Amygdala (tissue), 56 donors: ENCODE measurements around the gene S100A4.
"Not testable (repeated sequence)": the region's sequence is repeated elsewhere in the genome, so short reads cannot be mapped to it uniquely, and the experiment has no call there.

Experiments used
- DNase-seq, 56 donors: peaks; one replicate each; lab custom pipeline; 2025; lab: John Stamatoyannopoulos, UW

S100A4 gene

DNA sequence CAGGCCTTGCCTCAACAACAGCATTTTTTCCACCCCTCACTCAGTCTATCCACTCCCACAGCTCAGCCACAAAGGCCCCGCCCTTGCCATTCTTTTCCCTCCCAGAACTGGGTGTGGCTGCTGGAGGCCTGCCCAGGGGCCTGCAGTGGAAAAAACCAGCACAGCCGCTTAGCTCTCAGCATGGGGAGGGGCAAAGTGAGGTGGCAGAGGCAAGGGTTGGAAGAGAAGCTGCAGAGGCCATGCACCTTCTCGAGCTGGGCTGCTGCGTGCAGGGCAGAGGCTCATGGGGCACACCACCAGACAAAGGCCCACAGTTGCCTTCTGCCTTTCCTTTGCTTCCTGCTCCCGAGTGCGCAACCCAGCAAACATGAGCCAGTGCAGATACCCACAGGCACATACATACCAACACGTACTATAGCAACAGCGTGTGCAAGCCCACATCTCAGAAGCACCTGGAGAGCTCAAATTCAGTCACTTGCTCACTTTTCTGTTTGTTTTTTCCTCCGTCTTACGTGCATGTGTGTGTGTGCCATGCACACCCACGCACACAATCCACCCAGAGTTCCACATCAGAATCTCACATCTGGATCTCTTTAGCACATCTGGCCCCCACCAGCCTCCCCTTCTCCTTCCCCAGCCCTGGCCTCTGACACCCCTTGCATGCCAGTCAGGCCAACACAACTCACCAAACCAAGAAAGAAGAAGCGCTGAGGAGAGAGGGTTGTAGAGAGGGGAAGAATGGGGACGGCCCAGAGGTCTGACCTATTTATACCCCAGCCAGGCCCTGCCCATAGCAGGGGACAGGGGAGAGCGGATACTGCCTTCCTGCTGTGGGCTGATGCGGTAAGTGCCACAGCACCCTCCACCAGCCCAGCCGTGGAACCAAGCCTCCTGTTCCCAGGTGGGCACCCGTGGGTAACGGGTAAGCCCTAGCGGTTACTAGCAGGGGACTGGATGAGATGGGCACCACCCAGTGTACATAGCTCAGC, at the start of gene S100A4:
Gene S100A4, minus strand, starts transcription at position 740 of the 989 bp plus-strand sequence. CDS start 1,012 bp downstream, outside the sequence.
- DNase-seq: peak in 29 of 56 donors; percentile 4 to 73 (median 32)

DNA sequence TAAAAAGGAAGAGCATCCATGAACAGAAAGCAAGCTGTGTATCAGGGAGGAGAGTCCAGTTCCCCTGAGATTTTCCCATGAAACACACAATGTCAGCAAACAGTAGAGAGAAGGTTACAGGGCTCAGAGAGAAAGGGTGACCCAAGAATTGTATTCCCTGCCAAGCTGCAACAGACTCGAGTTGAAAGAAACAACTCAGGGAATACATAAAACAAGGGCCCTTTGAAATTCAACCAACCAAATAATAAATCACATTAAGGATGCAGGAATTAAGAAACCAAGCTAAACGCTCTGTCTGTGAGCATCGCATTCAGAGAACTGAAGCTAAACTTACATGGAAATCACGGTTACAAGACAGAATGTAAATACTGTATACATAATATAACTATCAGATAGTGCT, 47.1 kb upstream of the S100A4 start:
- peak in 1 of 56 donors; percentile 27 for DNase-seq

DNA sequence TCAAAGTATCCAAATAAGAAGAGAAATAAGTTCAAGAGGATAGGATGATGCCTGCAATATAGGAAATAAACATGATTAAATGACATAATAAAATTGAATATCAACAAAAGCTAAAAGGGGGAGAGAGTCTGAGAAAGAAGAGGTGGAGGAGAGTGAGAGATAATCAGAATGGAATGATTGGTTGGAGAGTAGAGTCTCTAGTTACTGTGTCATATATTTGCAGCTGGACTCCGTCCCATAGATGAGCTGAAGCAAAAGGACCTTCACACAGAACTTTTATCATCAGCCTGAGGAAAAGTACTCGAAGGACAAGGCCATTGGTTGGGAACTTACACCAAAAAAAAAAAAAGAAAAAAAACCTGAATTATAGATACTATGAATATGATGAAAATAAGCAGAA, 42.9 kb upstream of the S100A4 start:
- DNase-seq: no peak

DNA sequence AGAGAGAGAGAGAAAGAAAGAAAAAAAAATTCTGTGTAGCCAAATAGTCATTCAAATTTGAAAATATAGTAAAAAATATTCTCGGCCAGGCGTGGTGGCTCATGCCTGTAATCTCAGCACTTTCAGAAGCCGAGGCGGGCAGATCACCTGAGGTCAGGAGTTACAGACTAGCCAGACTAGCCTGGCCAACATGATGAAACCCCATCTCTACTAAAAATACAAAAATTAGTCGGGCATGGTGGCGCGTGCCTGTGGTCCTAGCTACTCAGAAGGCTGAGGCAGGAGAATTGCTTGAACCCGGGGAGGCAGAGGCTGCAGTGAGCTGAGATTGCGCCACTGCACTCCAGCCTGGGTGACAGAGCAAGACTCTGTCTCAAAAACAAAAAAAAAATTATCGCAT, 42.4 kb upstream of the S100A4 start:
- not testable (repeated sequence) for DNase-seq

DNA sequence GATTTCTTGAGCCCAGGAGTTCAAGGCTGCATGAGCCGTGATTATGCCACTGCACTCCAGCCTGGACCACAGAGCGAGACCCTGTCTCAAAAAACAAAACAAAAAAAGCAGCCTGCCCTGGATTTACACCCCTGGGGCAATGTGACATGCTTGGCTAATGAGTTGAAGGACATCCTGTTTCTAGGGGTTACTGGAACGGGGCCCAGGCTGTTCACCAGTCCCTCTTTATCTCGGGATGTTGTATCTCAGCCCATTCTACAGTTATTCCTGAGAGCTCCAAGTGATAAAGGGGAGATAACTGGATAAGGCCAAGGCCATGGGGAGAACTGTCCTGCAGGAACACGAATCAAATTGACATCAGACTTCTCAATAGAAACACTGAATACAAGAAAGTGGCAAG, 41.7 kb upstream of the S100A4 start:
- DNase-seq: no peak

DNA sequence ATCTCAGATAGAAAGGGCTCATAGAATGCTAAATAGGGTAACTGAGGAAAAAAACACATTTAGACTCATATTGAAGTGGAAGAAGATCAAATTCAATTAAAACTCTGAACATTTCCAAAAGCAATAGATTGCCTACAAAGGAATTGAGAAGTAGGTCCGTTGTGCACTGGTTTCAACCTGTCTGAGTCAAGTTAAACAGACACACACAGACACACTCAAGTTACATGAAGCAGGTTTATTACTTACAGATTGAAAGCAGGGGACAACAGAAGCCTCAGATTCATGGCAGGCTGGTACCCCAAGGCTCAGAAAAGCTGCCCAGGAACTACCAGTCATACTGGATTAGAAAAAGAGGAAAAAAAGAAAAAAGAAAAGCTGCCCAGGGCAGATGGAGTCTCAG, 40.7 kb upstream of the S100A4 start:
- no peak for DNase-seq

DNA sequence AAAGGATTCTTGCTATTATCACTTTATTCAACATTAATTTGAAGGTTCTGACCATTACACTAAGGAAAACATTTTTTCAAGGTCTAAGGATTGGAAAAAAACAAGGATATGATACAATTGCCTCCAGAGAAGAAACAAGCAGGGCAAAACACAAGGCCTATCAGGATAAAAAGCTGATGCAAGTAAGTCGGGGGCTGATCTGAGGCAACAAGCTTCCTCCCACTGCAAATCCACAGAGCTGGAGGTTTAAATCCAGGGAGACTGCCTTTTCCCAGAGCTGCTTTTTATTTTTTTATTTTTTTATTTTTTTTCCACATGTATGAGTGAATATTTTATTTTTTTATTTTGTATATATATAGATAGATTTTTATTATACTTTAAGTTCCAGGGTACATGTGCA, 39.4 kb upstream of the S100A4 start:
- no peak for DNase-seq

DNA sequence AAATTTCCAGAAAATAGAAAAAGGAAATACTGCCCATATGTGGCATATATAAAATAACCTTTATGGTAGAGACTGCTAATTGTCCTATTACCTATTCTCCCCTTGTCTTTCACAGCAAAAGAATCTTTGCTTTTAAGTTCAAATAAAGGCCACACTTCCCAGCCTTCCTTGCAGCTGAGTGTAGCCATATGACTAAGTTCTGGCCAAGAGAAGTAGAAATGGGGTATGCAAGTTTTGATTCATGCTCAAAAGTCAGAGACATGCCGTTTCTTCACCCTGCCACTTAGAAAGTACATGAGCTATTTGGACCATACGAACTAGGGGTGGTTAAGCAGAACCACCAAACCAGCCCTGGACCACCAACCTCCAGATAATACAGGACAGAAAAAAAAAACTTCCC, 38.4 kb upstream of the S100A4 start:
- no peak for DNase-seq

DNA sequence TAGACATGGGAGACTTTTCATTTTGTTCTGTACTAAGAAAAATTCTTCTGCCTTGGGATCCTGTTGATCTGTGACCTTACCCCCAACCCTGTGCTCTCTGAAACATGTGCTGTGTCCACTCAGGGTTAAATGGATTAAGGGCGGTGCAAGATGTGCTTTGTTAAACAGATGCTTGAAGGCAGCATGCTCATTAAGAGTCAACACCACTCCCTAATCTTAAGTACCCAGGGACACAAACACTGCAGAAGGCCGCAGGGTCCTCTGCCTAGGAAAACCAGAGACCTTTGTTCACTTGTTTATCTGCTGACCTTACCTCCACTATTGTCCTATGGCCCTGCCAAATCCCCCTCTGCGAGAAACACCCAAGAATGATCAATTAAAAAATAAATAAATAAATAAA, 37.9 kb upstream of the S100A4 start:
- DNase-seq: not testable (repeated sequence)

DNA sequence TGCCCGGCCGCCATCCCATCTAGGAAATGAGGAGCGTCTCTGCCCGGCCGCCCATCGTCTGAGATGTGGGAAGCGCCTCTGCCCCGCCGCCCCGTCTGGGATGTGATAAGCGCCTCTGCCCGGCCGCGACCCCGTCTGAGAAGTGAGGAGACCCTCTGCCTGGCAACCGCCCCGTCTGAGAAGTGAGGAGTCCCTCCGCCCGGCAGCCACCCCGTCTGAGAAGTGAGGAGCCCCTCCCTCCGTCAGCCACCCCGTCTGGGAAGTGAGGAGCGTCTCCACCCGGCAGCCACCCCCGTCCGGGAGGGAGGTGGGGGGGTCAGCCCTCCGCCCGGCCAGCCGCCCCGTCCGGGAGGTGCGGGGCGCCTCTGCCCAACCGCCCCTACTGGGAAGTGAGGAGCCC, 37.2 kb upstream of the S100A4 start:
- not testable (repeated sequence) for DNase-seq

DNA sequence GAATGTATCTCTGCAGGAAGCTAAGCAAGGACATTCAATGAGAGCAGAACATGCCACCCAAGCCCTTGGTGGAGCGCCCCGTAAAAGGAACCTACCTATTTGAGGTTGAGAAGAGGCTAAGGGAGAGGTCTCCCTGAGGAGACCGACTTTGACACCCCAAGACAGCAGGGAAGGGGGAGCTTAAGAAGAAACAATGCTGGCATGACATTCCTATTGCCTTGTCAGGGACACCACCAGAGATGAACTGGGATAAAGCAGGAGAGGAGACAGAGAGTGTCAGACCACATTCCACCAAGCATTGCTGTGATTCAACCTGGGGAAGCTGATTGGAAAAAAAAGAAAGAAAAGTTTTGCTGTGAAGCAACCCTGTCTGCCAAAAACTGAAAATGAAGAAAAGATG, 33.3 kb upstream of the S100A4 start:
- DNase-seq: no peak

DNA sequence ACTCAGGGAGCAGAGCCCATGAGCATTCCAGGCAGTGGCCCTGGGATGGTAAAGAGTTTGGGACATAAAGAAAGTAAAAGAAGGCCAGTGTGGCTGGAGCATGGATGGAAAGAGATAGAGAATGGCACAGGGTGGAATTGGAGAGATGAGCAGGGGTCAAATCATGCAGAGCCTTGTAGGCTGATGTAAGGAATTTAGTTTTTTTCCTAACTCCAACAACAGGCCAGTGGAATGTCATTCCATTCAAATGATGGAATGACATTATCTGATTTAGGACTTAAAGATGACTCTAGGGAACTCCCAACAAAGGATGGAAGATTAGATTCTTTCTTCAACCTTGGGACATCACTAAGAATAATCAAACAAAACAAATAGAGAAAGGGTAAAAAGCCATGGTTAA, 32.9 kb upstream of the S100A4 start:
- no peak for DNase-seq

DNA sequence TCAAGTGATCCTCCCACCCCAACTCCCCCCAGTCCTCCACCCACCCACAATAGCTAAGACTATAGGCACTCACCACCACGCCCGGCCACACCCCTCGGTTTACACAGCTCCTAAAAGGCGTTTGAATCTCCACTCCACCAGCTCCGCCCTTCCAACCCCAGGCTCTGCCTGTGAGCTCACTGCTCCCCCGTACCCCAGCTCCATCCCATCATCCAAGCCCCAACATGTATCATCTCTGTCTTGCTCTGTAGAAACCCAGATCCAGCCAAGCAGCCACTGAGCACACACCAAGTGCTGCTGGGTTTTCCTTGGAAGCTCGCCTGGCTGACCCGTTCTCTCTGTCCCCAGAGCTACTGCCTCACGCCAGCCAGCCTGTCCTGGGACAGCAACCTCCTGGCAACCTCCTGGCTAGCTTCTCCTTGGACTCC, 32.0 kb upstream of the S100A4 start:
- peak in 21 of 56 donors; percentile 5 to 64 (median 29) for DNase-seq

DNA sequence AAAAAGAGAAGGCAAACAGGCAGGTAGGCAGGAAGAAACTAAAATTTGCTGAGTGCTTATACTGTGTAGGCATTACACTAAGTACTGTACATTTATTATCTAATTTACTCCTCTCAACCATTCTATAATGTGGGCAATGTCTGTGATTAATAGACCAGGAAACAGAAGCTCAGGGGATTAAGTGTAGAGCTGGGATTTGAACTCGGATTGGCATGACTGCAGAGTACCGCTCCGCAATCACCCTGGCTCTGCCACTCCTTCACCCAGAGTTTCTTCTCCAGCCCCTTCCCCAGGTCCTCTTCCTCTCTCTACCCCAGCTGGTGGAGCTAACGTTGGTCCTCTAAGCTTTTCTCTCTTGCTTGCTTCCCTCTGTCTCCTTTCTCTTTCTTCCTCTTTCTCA, 31.5 kb upstream of the S100A4 start:
- DNase-seq: no peak

DNA sequence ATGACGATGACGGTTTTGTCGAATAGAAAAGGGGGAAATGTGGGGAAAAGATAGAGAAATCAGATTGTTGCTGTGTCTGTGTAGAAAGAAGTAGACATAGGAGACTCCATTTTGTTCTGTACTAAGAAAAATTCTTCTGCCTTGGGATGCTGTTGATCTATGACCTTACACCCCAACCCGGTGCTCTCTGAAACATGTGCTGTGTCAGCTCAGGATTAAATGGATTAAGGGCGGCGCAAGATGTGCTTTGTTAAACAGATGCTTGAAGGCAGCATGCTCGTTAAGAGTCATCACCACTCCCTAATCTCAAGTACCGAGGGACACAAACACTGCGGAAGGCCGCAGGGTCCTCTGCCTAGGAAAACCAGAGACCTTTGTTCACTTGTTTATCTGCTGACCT, 29.9 kb upstream of the S100A4 start:
- DNase-seq: not testable (repeated sequence)

DNA sequence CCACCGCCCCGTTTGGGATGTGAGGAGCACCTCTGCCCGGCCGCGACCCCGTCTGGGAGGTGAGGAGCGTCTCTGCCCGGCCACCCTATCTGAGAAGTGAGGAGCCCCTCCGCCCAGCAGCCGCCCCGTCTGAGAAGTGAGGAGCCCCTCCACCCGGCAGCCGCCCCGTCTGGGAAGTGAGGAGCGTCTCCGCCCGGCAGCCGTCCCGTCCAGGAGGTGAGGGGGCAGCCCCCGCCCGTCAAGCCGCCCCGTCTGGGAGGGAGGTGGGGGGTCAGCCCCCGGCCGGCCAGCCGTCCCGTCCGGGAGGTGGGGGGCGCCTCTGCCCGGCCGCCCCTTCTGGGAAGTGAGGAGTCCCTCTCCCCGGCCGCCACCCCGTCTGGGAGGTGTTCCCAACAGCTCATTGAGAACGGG, 29.5 kb upstream of the S100A4 start:
- DNase-seq: not testable (repeated sequence)

DNA sequence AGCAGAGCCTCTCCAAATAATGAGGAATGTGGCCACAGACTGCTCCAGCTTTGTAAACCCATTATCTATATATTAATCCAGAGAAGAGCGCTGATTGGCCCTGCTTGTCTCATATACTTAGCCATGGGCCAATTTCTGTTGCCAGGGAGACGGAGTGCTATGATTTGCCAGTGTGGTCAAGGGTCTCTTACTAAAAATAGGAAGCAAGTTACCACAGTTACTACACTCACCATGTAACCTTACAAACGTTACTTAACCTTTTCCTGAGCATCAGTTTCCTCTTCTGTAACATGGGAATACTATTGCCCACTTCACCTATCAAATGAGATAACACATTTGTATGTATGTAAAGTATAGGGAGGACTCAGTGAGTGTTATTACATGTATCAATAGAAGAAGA, 27.7 kb upstream of the S100A4 start:
- DNase-seq: no peak

DNA sequence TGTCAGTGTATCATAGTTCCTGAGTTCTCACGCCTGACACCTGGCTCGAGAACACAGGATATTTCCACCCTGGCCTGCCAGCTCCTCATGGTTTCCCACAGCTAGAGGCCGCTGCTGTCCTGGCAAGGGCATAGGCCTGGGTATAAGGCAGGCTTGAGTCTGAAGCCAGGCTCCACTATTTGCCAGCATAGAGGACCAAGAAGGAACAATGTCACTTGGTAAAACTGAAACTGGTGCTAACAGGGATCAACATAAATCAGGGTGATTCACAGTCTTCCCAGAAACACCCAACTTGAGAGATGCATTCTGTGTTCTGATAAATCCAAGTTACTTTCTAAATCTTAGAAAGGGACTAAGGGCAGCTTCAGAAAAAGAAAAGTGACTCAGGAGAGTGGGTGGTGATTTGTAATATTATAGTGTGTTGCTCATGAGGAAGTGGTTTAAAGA, 27.0 kb upstream of the S100A4 start:
- DNase-seq: peak in 52 of 56 donors; percentile 11 to 89 (median 66)

DNA sequence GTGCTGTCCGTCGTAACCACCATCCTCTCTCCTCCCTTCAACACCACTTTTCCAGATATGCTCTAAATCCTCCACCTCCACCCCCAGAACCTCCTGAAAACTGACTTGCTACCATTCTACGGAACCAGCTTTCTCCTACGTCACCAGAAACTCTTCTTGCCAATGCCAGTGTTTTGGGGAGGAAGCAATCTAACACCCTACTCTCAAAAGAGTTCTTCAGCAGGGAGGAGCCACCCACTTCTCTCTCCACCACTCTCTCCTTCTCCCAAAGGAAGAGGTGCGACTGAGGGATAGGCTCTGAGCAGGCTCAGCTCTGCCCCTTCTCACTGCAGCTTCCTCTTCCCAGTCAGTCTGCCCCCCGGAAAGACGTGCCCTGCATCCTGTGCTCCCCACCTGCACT, 26.1 kb upstream of the S100A4 start:
- no peak for DNase-seq

DNA sequence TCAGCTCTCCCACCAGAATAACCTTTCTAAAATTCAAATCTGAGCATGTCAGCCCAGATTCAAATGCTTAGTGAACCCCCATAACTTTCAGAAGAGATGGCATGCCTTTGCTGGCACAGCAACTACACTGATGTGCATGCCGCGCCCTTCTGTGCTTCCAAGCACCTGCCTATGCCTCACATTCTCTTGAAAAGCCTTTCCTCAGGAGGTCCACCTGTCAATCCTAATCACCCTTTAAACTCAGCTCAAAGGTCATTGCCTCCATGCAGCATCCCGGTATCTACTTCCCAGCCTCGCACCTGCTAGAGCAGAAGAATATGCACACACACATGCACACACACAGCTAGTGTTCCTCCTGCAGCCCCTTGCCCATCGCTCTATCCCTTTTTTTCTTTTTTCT, 25.3 kb upstream of the S100A4 start:
- DNase-seq: no peak

DNA sequence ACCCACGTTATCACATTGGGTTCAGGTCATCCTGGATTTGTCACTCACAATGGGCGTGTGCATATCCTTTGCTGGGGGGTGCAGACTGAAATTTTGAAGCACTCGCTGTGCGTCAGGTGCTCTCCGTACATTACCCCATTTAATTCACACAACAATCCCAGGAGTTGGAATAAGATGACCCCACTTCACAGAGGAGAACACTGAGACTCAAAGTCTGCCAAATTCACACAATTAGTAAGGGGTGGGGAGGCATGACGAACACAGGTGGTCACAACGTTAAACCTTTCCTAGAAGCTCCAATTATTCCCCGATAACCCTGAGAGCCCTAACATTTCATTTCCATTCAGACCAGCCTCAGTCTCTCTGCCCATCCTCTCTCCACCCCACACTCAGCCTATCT, 23.9 kb upstream of the S100A4 start:
- no peak for DNase-seq
